ENCODE measurements around the gene MCHR1. TPM values are rescaled to one million over a fixed set of nuclear protein-coding genes. Genes with fewer than 3 reads are reported as not detected.
A peak's percentile ranks its signal among the peaks of the same experiment; 100 is the strongest.

The MCHR1 gene
- total and polyA plus RNA-seq, 9 of the 15 experiments (the other 6 are each of a cell fraction or from before 2014, with no cell fraction given), result 0.03 to 0.50 TPM; not detected in 7

GRCh38 chr22:40673017-40673416 is 6.3 kb upstream of the MCHR1 start:
- no peak overlapping the region for H3K27ac ChIP-seq (ENCODE audit: extremely low read depth, low read depth, low read length)
- intact Hi-C loops (cut with micrococcal nuclease), result no loop called here
- no peaks in the 10 kb centered on the region for H3K9me1 ChIP-seq (ENCODE audit: control insufficient read depth, insufficient read depth, low read length)

GRCh38 chr22:40674274-40674673 is 5.0 kb upstream of the MCHR1 start:
- Histone ChIP-seq H4K20me1 (replicated peaks; ENCODE audit: control insufficient read depth, insufficient read depth, low read length) (no peaks in the 10 kb centered on the region), H3K4me1 (replicated peaks in 1 of 2; ENCODE audit: control insufficient read depth in 2 of 2, insufficient read depth in 2 of 2, low read length in 2 of 2) (peaks cover 2 to 12% of the 10 kb centered on the region in 2 experiments; a peak in 4 of 5 replicates), H3K4me2 (ENCODE audit: insufficient read depth, low read length) (no peak overlapping the region), H3K27me3 (ENCODE audit: control insufficient read depth in 2 of 2, insufficient read depth in 2 of 2, low read length in 2 of 2) (peaks cover 1 to 8% of the 10 kb centered on the region in 2 experiments; a peak in 4 of 5 replicates), H3K27ac (ENCODE audit: extremely low read depth, low read depth, low read length) (no peak overlapping the region), H3K9me1 (ENCODE audit: control insufficient read depth, insufficient read depth, low read length) (no peaks in the 10 kb centered on the region), H3K9ac (ENCODE audit: insufficient read depth in 1 of 2, low read depth in 2 of 2, low read length in 2 of 2) (no peak overlapping the region), H3K9me3 (replicated peaks; ENCODE audit: control insufficient read depth, insufficient read depth, low read depth, low read length) (no peaks in the 10 kb centered on the region; the same call in 1 of the 2 replicates), H3K4me3 (no peak overlapping the region), H2AFZ (ENCODE audit: low read depth, low read length) (no peak overlapping the region), H3K79me2 (ENCODE audit: control insufficient read depth, insufficient read depth, low read length) (no peaks in the 10 kb centered on the region), H3K36me3 (ENCODE audit: control insufficient read depth, insufficient read depth, low read length) (no peaks in the 10 kb centered on the region)
- TF ChIP-seq ZNF224 (CRISPR knock-in tag; IDR thresholded peaks at IDR 0.05) (no peak), E2F1 (CRISPR knock-in tag; IDR thresholded peaks at IDR 0.05) (no peak), HDAC2 (IDR thresholded peaks at IDR 0.05) (no peak), KDM1A (IDR thresholded peaks at IDR 0.05) (no peak)
- DNase-seq (ENCODE audit: extremely low read depth in 1 of 4, low spot score in 3 of 4) (no peak), ATAC-seq (no peak), FAIRE-seq (no peak)
- in situ Hi-C loops (cut with MboI) (no loop called here), intact Hi-C loops (cut with micrococcal nuclease) (no loop called here)
- ChIA-PET POLR2A (no interaction called here), CTCF (ENCODE audit: low intra/inter-chr PET ratio) (no interaction called here)
- 19% methylated on average over 4 of the region's 4 CpGs for WGBS (ENCODE audit: insufficient coverage, low coverage, missing lambda C conversion rate)
- BruUV-seq (replicated peaks), result no TSS peak

More at GRCh38 chr22:40673017-40673416, 6.3 kb upstream of the MCHR1 start:
- ChIA-PET POLR2A (no interaction called here), CTCF (ENCODE audit: low intra/inter-chr PET ratio) (no interaction called here)
- no peak overlapping the region for H3K9ac ChIP-seq (ENCODE audit: insufficient read depth in 1 of 2, low read depth in 2 of 2, low read length in 2 of 2)
- in situ Hi-C loops (cut with MboI), result no loop called here
- peaks cover 0 to 20% of the 10 kb centered on the region in 2 experiments; a peak in 3 of 5 replicates for H3K4me1 ChIP-seq (replicated peaks in 1 of 2; ENCODE audit: control insufficient read depth in 2 of 2, insufficient read depth in 2 of 2, low read length in 2 of 2)
- WGBS (ENCODE audit: insufficient coverage, low coverage, missing lambda C conversion rate), result 32% methylated on average over 4 of the region's 4 CpGs
- no peaks in the 10 kb centered on the region; the same call in 1 of the 2 replicates for H3K9me3 ChIP-seq (replicated peaks; ENCODE audit: control insufficient read depth, insufficient read depth, low read depth, low read length)
- H4K20me1 ChIP-seq (replicated peaks; ENCODE audit: control insufficient read depth, insufficient read depth, low read length), result no peaks in the 10 kb centered on the region
- no peak for FAIRE-seq
- no TSS peak for BruUV-seq (replicated peaks)
- no peak overlapping the region for H2AFZ ChIP-seq (ENCODE audit: low read depth, low read length)
- H3K36me3 ChIP-seq (ENCODE audit: control insufficient read depth, insufficient read depth, low read length), result no peaks in the 10 kb centered on the region
- H3K4me2 ChIP-seq (ENCODE audit: insufficient read depth, low read length), result no peak overlapping the region
- no peak for ATAC-seq
- no peaks in the 10 kb centered on the region for H3K79me2 ChIP-seq (ENCODE audit: control insufficient read depth, insufficient read depth, low read length)
- H3K4me3 ChIP-seq, result no peak overlapping the region
- TF ChIP-seq ZNF146 (CRISPR knock-in tag; IDR thresholded peaks at IDR 0.05; ENCODE audit: unreplicated experiment) (no peak), ZNF12 (CRISPR knock-in tag; IDR thresholded peaks at IDR 0.05) (peak; percentile 92)
- DNase-seq (ENCODE audit: extremely low read depth in 1 of 4, low spot score in 3 of 4), result no peak
- no peaks in the 10 kb centered on the region for H3K27me3 ChIP-seq (ENCODE audit: control insufficient read depth in 2 of 2, insufficient read depth in 2 of 2, low read length in 2 of 2)

Measured in K562 (cell line).